Measurements from ENCODE around the gene PIGC. TPM values are rescaled to one million over a fixed set of nuclear protein-coding genes. Genes with fewer than 3 reads are reported as not detected.

PIGC gene
- 10 to 100 TPM; 19.0 to 24.5 (median 20.4) TPM for total RNA-seq

DNA sequence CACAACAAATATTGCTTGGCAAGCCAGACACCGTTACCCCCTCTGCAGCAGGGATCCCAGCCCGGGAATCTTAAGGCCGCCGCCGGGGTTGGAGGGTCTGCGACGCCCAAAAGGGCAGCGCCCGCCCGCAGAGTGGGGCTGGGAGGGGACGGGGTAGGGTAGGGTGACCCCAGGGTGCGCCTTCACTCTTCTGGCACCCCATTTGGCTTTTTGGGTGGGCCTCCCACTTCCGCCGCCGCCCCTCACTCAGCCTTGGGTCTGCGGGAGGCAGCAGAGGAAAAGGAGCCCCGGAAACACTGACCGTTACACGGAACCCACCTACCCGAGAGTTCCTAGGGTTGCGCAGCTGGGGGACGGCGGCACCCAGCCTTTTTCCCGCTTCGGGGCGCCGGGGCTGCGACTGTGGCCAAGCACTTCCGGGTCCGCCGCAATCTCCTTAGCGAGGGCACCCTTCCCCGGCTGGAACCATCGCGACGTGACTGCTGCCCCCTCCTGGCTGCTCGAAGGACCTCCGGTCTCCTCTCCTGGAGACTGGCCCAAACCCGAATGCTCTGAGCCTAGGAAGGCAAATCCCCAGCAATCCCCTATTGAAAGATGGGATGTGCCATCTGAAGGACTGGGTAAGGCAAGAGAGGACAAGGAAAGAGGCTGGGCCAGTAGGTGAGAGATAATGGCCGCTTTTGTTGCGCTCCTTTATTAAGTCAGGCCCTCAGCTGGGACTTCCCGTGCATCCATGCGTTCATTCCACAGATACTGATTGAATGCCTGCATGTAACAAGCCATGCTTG is at the start of gene PIGC:
Gene PIGC, minus strand, starts transcription at position 404 of the 788 bp plus-strand sequence. CDS start 1,447 bp downstream, outside the sequence.
- H3K4me3 ChIP-seq = peak within 1 kb of the TSS; percentile 83 to 93 (median 86)
- no peaks in the 10 kb centered on the region for H3K27me3 ChIP-seq
- DNase-seq = peak; percentile 88 to 96 (median 94)
- H3K36me3 ChIP-seq = no peaks in the 10 kb centered on the region
- TF ChIP-seq CTCF (IDR thresholded peaks at IDR 0.05) (peak; percentile 73 to 90 (median 89)), POLR2A (IDR thresholded peaks at IDR 0.05) (peak in 1 of 2 donors; percentile 43)
- peak within 1 kb of the TSS; percentile 76 to 86 (median 85) for H3K27ac ChIP-seq
- peaks cover 0 to 8% (median 4%) of the 10 kb centered on the region in 4 donors for H3K4me1 ChIP-seq
- no peaks in the 10 kb centered on the region for H3K9me3 ChIP-seq

DNA sequence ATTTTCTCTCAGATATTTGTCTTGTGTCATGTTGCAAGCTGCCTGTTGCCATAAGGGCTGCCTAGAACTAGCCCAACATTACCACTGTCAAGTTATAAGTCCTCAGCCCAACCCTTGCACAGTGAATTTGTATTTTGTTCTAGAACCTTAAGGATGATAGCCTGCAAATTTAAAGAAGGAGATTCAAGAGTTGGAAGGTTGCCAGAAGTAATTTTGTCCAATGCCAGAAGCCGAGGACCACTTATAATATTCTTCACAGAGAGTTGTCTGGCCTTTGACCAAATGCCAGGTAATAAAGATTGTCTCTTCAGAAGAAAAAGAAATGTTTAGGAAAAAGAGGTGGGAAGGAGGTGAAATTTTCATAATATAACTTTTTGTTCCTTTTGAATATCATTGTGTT is 48.6 kb upstream of the PIGC start:
- Histone ChIP-seq H3K4me1 (peaks cover 0 to 18% (median 2%) of the 10 kb centered on the region in 4 donors), H3K36me3 (no peaks in the 10 kb centered on the region), H3K27me3 (no peaks in the 10 kb centered on the region), H3K9me3 (no peaks in the 10 kb centered on the region), H3K4me3 (no peak overlapping the region), H3K27ac (no peak overlapping the region)
- TF ChIP-seq POLR2A (IDR thresholded peaks at IDR 0.05) = no peak
- no peak for TF ChIP-seq CTCF (IDR thresholded peaks at IDR 0.05)
- no peak for DNase-seq

GRCh38 chr1:172489847-172490246 is 46.0 kb upstream of the PIGC start:
- Histone ChIP-seq H3K27ac (no peak overlapping the region), H3K27me3 (no peaks in the 10 kb centered on the region), H3K36me3 (no peaks in the 10 kb centered on the region), H3K9me3 (no peaks in the 10 kb centered on the region), H3K4me3 (no peak overlapping the region), H3K4me1 (no peaks in the 10 kb centered on the region)
- TF ChIP-seq POLR2A (IDR thresholded peaks at IDR 0.05) = no peak
- TF ChIP-seq CTCF (IDR thresholded peaks at IDR 0.05) = no peak
- DNase-seq = no peak

DNA sequence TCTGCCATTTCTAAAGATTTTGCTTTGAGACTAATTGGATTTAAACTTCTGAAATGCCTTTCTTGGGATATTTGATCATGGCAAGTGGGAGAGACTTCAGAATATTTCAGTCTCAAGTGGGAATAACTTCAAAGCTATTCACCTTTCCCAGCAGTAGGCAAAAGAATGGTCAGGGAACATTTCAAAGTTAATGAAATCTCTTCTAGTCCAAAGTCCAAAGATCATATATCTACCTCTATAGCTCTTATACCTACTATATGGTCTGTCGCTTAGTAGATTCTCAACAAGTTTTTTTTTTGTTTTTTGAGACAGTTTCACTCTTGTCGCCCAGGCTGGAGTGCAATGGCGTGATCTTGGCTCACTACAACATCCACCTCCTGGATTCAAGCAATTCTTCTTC is 44.5 kb upstream of the PIGC start:
- Histone ChIP-seq H3K27ac (no peak overlapping the region), H3K4me3 (no peak overlapping the region), H3K4me1 (no peaks in the 10 kb centered on the region), H3K36me3 (no peaks in the 10 kb centered on the region), H3K9me3 (no peaks in the 10 kb centered on the region), H3K27me3 (no peaks in the 10 kb centered on the region)
- no peak for DNase-seq
- TF ChIP-seq CTCF (IDR thresholded peaks at IDR 0.05) (no peak), POLR2A (IDR thresholded peaks at IDR 0.05) (no peak)

GRCh38 chr1:172487550-172487949 is 43.7 kb upstream of the PIGC start:
- DNase-seq = no peak
- H3K4me1 ChIP-seq = no peaks in the 10 kb centered on the region
- H3K4me3 ChIP-seq = no peak overlapping the region

More at GRCh38 chr1:172487550-172487949, 43.7 kb upstream of the PIGC start:
- Histone ChIP-seq H3K27me3 (no peaks in the 10 kb centered on the region), H3K36me3 (no peaks in the 10 kb centered on the region), H3K27ac (no peak overlapping the region), H3K9me3 (no peaks in the 10 kb centered on the region)
- TF ChIP-seq POLR2A (IDR thresholded peaks at IDR 0.05) (no peak), CTCF (IDR thresholded peaks at IDR 0.05) (no peak)
